CD8-positive, alpha-beta memory T cell (primary cell): ENCODE data around the gene PHF1. TPM values are rescaled to one million over a fixed set of nuclear protein-coding genes. Genes with fewer than 3 reads are reported as not detected.

Source experiments
- CTCF ChIA-PET: fragments of 350-600 bp; sonication (Branson Sonifier 250); formaldehyde crosslinking; loops from one replicate; lab custom pipeline; 2021; ENCODE audit warnings: antibody characterized with exemption; lab: Charles Lee
- POLR2A ChIA-PET: fragments of 350-600 bp; sonication (Branson Sonifier 250); formaldehyde crosslinking; loops from one replicate; lab custom pipeline; 2021; ENCODE audit warnings: antibody characterized with exemption; lab: Charles Lee
- DNase-seq, 5 donors: peaks; one replicate each; pipeline versions ENCODE4 v3.0.0 to v3.0.0-alpha.2; 2020 to 2022; ENCODE audit warnings: mixed read lengths in 1 of 5
- H3K27ac ChIP-seq: one replicate; pipeline ENCODE4 v1.7.0; 2013; ENCODE audit warnings: low read depth, mild to moderate bottlenecking, low read length, moderate library complexity
- H3K27me3 ChIP-seq: 2 replicates; pipeline ENCODE4 v1.7.0; 2013; ENCODE audit warnings: low read length, mild to moderate bottlenecking; ENCODE audit not compliant: insufficient read depth, poor library complexity, severe bottlenecking
- H3K36me3 ChIP-seq: 2 replicates; pipeline ENCODE4 v1.7.0; 2013; ENCODE audit warnings: mild to moderate bottlenecking, low read length, moderate library complexity; ENCODE audit not compliant: insufficient read depth
- H3K4me1 ChIP-seq: 2 replicates; pipeline ENCODE4 v1.7.0; 2013; ENCODE audit warnings: mild to moderate bottlenecking, low read length, moderate library complexity; ENCODE audit not compliant: insufficient read depth
- H3K4me3 ChIP-seq: 2 replicates; pipeline ENCODE4 v1.7.0; 2013; ENCODE audit warnings: mild to moderate bottlenecking, low read length
- H3K9me3 ChIP-seq: 2 replicates; pipeline ENCODE4 v1.7.0; 2013; ENCODE audit warnings: mild to moderate bottlenecking, low read length
- H3K27ac Mint-ChIP-seq, 8 donors: one replicate each; pipeline ENCODE4 v1.8.0; 2020 to 2021; ENCODE audit warnings: mixed read lengths in 8 of 8, mild to moderate bottlenecking in 6 of 8, inconsistent platforms in 3 of 8, moderate library complexity in 3 of 8
- H3K27me3 Mint-ChIP-seq, 2 donors: one replicate each; pipeline ENCODE4 v1.8.0; 2020 to 2021; ENCODE audit warnings: mixed read lengths in 2 of 2, mild to moderate bottlenecking in 1 of 2, moderate library complexity in 1 of 2
- H3K36me3 Mint-ChIP-seq, 3 donors: one replicate each; pipeline ENCODE4 v1.8.0; 2020 to 2021; ENCODE audit warnings: mixed read lengths in 3 of 3, inconsistent platforms in 1 of 3, mild to moderate bottlenecking in 1 of 3
- H3K4me1 Mint-ChIP-seq, 3 donors: one replicate each; pipeline ENCODE4 v1.8.0; 2020 to 2021; ENCODE audit warnings: mixed read lengths in 3 of 3, inconsistent platforms in 1 of 3, mild to moderate bottlenecking in 1 of 3
- H3K4me3 Mint-ChIP-seq, 7 donors: one replicate each; pipeline ENCODE4 v1.8.0; 2020 to 2021; ENCODE audit warnings: mixed read lengths in 7 of 7, mild to moderate bottlenecking in 6 of 7, moderate library complexity in 4 of 7, inconsistent platforms in 2 of 7
- H3K9me3 Mint-ChIP-seq, 5 donors: one replicate each; pipeline ENCODE4 v1.8.0; 2020 to 2022; ENCODE audit warnings: mixed read lengths in 5 of 5, mild to moderate bottlenecking in 3 of 5, moderate library complexity in 2 of 5, inconsistent platforms in 1 of 5
- polyA plus RNA-seq: library from polyadenylated mRNA; unstranded; fragments of 300-500 nt; fragmentation: Illumina TruSeq; gene quantifications from one replicate; pipeline ENCODE4 v1.2.3, GENCODE V29; 2021
- total RNA-seq, 2 experiments: library from RNA; stranded (reverse); gene quantifications; one replicate each; pipeline ENCODE4 v1.2.3, GENCODE V29; 2021

Gene PHF1
- total and polyA plus RNA-seq, 3 experiments from 2014 or later, result 38.5 to 76.5 (median 43.3) TPM

DNA sequence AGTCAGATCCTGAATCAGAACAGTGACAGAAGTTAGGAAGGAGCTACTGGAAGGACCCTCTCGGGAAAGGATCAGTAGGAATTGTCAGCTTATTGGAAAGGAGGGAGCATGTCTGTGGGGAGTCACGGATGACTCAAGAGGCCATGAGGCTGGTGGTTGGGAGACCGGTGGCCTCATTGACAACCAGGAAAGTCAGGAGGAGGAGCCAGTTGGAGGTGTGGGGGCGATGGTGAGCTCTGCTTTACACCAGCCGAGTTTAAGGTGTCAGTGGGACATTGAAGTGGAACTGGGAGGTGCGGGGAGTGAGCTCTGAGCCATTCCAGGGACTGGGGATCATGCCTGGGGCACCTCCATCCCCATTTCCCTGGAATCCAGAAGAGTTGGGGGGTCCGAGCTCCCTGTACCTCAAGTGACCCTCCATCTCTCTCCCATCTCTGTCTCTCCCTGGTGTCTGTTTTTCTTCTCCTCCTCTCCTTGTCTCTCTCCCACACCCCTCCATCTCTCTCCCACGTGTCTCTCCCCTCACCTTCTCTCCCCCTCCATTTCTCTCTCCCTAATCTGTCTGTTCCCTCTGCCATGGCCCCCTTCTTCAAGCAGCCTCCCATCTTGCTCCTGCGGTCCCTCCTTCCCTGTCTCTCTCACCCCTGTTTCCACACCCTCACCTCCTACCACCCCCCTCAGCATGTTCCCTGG is 29.3 kb downstream of the PHF1 start:
- POLR2A ChIA-PET, result no interaction called here
- CTCF ChIA-PET, result no interaction called here
- peak in 1 of 5 donors; percentile 22 for DNase-seq
- H3K36me3 ChIP-seq, result peaks cover 27% of the 10 kb centered on the region
- Mint-ChIP-seq H3K36me3 (peaks cover 3 to 87% (median 16%) of the 10 kb centered on the region in 3 donors), H3K4me1 (peaks cover 0 to 6% (median 0%) of the 10 kb centered on the region in 3 donors), H3K9me3 (no peaks in the 10 kb centered on the region), H3K4me3 (no peak overlapping the region), H3K27me3 (no peaks in the 10 kb centered on the region), H3K27ac (peak overlapping the region in 6 of 8 donors; percentile 52 to 92 (median 65))
- H3K27me3 ChIP-seq, result no peaks in the 10 kb centered on the region
- H3K4me3 ChIP-seq, result no peak overlapping the region
- H3K4me1 ChIP-seq, result no peaks in the 10 kb centered on the region
- no peaks in the 10 kb centered on the region for H3K9me3 ChIP-seq
- H3K27ac ChIP-seq, result no peak overlapping the region

- ChIA-PET CTCF (interaction anchor here (0.9 kb wide), 1 partner anchor 15 kb away, joined by 5 read pairs; no protein-coding TSS in a partner anchor), POLR2A (interaction anchor here (0.9 kb wide), 1 partner anchor 10 kb away, joined by 3 read pairs; no protein-coding TSS in a partner anchor)
- no peaks in the 10 kb centered on the region for H3K9me3 ChIP-seq
- no peaks in the 10 kb centered on the region for H3K27me3 ChIP-seq
- peak in 1 of 5 donors; percentile 40 for DNase-seq
- Mint-ChIP-seq H3K36me3 (peaks cover 3 to 83% (median 17%) of the 10 kb centered on the region in 3 donors), H3K27ac (peak overlapping the region in 3 of 8 donors; percentile 60 to 92 (median 66)), H3K4me3 (no peak overlapping the region), H3K27me3 (no peaks in the 10 kb centered on the region), H3K9me3 (no peaks in the 10 kb centered on the region), H3K4me1 (peaks cover 0 to 6% (median 0%) of the 10 kb centered on the region in 3 donors)
- H3K36me3 ChIP-seq, result peaks cover 27% of the 10 kb centered on the region
- no peak overlapping the region for H3K27ac ChIP-seq
- H3K4me1 ChIP-seq, result no peaks in the 10 kb centered on the region
- H3K4me3 ChIP-seq, result no peak overlapping the region
Observed at GRCh38 chr6:33440649-33441309, 30.0 kb downstream of the PHF1 start.

- H3K27ac Mint-ChIP-seq, result peak overlapping the region in 3 of 8 donors; percentile 1 to 66 (median 35)
- CTCF ChIA-PET, result interaction anchor here (0.9 kb wide), 1 partner anchor 15 kb away, joined by 5 read pairs; no protein-coding TSS in a partner anchor
- H3K4me1 Mint-ChIP-seq, result peaks cover 0 to 6% (median 0%) of the 10 kb centered on the region in 3 donors
- H3K4me3 Mint-ChIP-seq, result no peak overlapping the region
- H3K4me1 ChIP-seq, result no peaks in the 10 kb centered on the region
- H3K36me3 Mint-ChIP-seq, result peaks cover 3 to 83% (median 20%) of the 10 kb centered on the region in 3 donors
- no peak overlapping the region for H3K27ac ChIP-seq
- no peaks in the 10 kb centered on the region for H3K9me3 ChIP-seq
- no peak overlapping the region for H3K4me3 ChIP-seq
- H3K27me3 ChIP-seq, result no peaks in the 10 kb centered on the region
- H3K9me3 Mint-ChIP-seq, result no peaks in the 10 kb centered on the region
- peaks cover 27% of the 10 kb centered on the region for H3K36me3 ChIP-seq
- H3K27me3 Mint-ChIP-seq, result no peaks in the 10 kb centered on the region
- peak in 1 of 5 donors; percentile 31 for DNase-seq
- POLR2A ChIA-PET, result interaction anchor here (0.9 kb wide), 1 partner anchor 11 kb away, joined by 3 read pairs; no protein-coding TSS in a partner anchor
Observed at GRCh38 chr6:33441457-33441856, 30.6 kb downstream of the PHF1 start.

- peaks cover 0 to 6% (median 0%) of the 10 kb centered on the region in 3 donors for H3K4me1 Mint-ChIP-seq
- ChIA-PET CTCF (no interaction called here), POLR2A (no interaction called here)
- Histone ChIP-seq H3K27me3 (no peaks in the 10 kb centered on the region), H3K27ac (no peak overlapping the region), H3K4me1 (no peaks in the 10 kb centered on the region), H3K9me3 (no peaks in the 10 kb centered on the region), H3K4me3 (no peak overlapping the region), H3K36me3 (peaks cover 25% of the 10 kb centered on the region)
- peak in 1 of 5 donors; percentile 14 for DNase-seq
- peak overlapping the region in 3 of 8 donors; percentile 20 to 81 (median 37) for H3K27ac Mint-ChIP-seq
- no peaks in the 10 kb centered on the region for H3K9me3 Mint-ChIP-seq
- H3K36me3 Mint-ChIP-seq, result peaks cover 2 to 82% (median 16%) of the 10 kb centered on the region in 3 donors
- no peaks in the 10 kb centered on the region for H3K27me3 Mint-ChIP-seq
- no peak overlapping the region for H3K4me3 Mint-ChIP-seq
Observed at GRCh38 chr6:33442283-33442682, 31.5 kb downstream of the PHF1 start.

DNA sequence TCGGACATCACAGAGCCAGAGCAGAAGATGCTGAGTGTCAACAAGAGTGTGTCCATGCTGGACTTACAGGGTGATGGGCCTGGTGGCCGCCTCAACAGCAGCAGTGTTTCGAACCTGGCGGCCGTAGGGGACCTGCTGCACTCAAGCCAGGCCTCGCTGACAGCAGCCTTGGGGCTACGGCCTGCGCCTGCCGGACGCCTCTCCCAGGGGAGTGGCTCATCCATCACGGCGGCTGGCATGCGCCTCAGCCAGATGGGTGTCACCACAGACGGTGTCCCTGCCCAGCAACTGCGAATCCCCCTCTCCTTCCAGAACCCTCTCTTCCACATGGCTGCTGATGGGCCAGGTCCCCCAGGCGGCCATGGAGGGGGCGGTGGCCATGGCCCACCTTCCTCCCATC is 32.2 kb downstream of the PHF1 start:
- H3K27ac Mint-ChIP-seq, result no peak overlapping the region

DNA sequence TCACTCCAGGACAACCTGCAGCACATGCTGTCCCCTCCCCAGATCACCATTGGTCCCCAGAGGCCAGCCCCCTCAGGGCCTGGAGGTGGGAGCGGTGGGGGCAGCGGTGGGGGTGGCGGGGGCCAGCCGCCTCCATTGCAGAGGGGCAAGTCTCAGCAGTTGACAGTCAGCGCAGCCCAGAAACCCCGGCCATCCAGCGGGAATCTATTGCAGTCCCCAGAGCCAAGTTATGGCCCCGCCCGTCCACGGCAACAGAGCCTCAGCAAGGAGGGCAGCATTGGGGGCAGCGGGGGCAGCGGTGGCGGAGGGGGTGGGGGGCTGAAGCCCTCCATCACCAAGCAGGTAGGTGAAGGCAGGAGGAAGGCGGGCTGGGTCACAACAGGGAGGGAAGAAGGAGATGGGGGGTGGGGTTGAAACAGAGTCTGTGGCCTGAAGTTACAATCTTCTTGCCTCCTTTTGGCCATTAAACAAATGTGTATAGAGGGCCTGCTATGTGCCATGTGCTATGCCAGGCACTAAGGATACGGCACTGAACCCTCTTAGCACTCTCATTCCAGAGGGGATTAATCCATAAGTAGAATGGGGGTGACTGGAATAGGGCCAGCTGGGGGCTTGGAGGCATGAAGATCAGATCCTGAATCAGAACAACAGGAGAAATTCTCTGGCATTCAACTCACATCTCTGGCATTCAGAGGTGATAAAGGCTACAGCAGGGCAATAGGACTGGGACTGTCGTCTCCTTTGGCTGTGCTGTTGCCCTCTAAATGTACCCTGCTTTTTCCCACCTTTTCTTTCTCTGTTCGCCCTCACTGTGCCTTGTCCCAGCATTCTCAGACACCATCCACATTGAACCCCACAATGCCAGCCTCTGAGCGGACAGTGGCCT is 33.0 kb downstream of the PHF1 start:
- no peak overlapping the region for H3K4me3 ChIP-seq
- no peak overlapping the region for H3K27ac ChIP-seq
- H3K27me3 Mint-ChIP-seq, result no peaks in the 10 kb centered on the region
- peaks cover 0 to 6% (median 6%) of the 10 kb centered on the region in 3 donors for H3K4me1 Mint-ChIP-seq
- no peak overlapping the region for H3K4me3 Mint-ChIP-seq
- no peaks in the 10 kb centered on the region for H3K4me1 ChIP-seq
- H3K27me3 ChIP-seq, result no peaks in the 10 kb centered on the region
- ChIA-PET POLR2A (no interaction called here), CTCF (no interaction called here)
- peaks cover 0 to 1% (median 0%) of the 10 kb centered on the region in 5 donors for H3K9me3 Mint-ChIP-seq
- peaks cover 13% of the 10 kb centered on the region for H3K36me3 ChIP-seq
- DNase-seq, result peak in 1 of 5 donors; percentile 16
- peak overlapping the region in 3 of 8 donors; percentile 55 to 79 (median 61) for H3K27ac Mint-ChIP-seq
- no peaks in the 10 kb centered on the region for H3K9me3 ChIP-seq
- H3K36me3 Mint-ChIP-seq, result peaks cover 0 to 82% (median 19%) of the 10 kb centered on the region in 3 donors

More for the DNA sequence above, 32.2 kb downstream of the PHF1 start:
- ChIA-PET POLR2A (no interaction called here), CTCF (no interaction called here)
- peaks cover 21% of the 10 kb centered on the region for H3K36me3 ChIP-seq
- Mint-ChIP-seq H3K4me3 (no peak overlapping the region), H3K9me3 (peaks cover 0 to 1% (median 0%) of the 10 kb centered on the region in 5 donors), H3K36me3 (peaks cover 0 to 81% (median 19%) of the 10 kb centered on the region in 3 donors), H3K4me1 (peaks cover 0 to 6% (median 3%) of the 10 kb centered on the region in 3 donors), H3K27me3 (no peaks in the 10 kb centered on the region)
- H3K27me3 ChIP-seq, result no peaks in the 10 kb centered on the region
- H3K9me3 ChIP-seq, result no peaks in the 10 kb centered on the region
- H3K27ac ChIP-seq, result no peak overlapping the region
- H3K4me1 ChIP-seq, result no peaks in the 10 kb centered on the region
- peak in 1 of 5 donors; percentile 40 for DNase-seq
- no peak overlapping the region for H3K4me3 ChIP-seq

DNA sequence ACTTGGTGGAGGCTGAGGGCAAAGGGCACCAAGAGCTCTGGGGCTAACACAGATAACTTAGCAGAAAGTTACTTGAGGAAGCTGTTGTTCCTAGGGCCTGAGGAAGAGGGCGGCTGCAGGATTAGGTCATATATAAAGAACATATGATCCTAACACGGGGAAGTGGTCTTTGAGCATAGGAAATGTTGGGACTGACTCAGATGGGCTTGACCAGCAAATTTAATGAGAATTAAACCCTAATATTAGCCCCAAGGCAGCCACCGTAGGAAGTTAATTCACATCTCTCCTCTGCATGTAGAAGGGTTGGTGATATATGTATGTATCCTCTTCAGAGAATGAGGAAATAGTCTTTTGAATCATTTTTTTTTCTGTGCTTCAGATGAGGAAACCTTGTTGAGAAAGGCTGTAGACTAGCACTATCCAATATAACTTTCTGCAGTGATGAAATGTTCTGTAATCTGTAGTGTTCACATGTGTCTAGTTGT is 34.3 kb downstream of the PHF1 start:
- Histone ChIP-seq H3K9me3 (no peaks in the 10 kb centered on the region), H3K4me1 (no peaks in the 10 kb centered on the region), H3K27ac (no peak overlapping the region), H3K27me3 (no peaks in the 10 kb centered on the region), H3K36me3 (peaks cover 10% of the 10 kb centered on the region), H3K4me3 (no peak overlapping the region)
- Mint-ChIP-seq H3K27ac (peak overlapping the region in 4 of 8 donors; percentile 16 to 64 (median 48)), H3K27me3 (no peaks in the 10 kb centered on the region), H3K4me1 (peaks cover 0 to 6% (median 0%) of the 10 kb centered on the region in 3 donors), H3K4me3 (no peak overlapping the region), H3K36me3 (peaks cover 0 to 79% (median 12%) of the 10 kb centered on the region in 3 donors), H3K9me3 (peaks cover 0 to 1% (median 0%) of the 10 kb centered on the region in 5 donors)
- POLR2A ChIA-PET, result no interaction called here
- DNase-seq, result no peak
- CTCF ChIA-PET, result no interaction called here
